ENCODE measurements around the gene ADCY5.

The ADCY5 gene

DNA sequence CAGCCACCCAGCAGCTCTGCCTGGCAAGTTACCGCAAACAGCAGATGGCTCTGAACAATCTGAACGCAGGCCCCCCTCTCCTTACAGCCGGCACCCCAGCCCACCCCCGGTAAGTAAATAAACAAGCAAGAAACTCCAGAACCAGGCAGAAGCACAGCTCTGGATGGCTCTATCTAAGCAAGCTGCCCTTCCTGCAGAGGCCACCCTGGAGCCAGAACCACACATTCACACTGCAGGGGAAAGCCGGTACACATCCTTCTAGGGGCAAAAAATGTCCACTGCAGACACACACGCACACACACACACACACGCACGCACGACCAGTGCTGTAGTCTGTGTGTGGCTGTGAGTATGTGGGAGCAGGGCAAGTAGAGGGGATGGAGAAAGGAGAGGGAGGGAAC, 63.9 kb downstream of the ADCY5 start:
- no peak for DNase-seq

- DNase-seq: no peak
Measured at GRCh38 chr3:123384256-123384655, 64.6 kb downstream of the ADCY5 start.

- DNase-seq: no peak
Measured at GRCh38 chr3:123383091-123384053, 65.5 kb downstream of the ADCY5 start.

DNA sequence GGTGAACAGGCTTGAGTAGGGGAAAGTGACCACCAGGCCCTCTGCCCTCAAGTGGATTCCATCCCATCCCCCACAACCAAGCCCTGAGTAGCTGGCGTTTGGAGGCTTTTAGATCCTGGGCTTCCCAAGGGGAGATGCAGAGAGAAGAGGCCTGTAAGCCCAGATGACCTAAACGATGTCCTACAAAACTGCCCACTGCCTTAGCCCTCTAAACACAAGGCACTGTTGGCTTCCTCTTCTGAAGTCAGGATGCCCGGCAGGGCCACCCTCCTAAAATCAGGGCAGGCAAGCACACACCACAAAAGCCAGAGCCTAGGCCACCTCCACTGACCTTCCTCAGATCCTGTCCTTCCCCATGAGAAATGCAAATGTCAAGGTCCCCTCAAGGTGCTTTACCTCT, 68.6 kb downstream of the ADCY5 start:
- DNase-seq: no peak

DNA sequence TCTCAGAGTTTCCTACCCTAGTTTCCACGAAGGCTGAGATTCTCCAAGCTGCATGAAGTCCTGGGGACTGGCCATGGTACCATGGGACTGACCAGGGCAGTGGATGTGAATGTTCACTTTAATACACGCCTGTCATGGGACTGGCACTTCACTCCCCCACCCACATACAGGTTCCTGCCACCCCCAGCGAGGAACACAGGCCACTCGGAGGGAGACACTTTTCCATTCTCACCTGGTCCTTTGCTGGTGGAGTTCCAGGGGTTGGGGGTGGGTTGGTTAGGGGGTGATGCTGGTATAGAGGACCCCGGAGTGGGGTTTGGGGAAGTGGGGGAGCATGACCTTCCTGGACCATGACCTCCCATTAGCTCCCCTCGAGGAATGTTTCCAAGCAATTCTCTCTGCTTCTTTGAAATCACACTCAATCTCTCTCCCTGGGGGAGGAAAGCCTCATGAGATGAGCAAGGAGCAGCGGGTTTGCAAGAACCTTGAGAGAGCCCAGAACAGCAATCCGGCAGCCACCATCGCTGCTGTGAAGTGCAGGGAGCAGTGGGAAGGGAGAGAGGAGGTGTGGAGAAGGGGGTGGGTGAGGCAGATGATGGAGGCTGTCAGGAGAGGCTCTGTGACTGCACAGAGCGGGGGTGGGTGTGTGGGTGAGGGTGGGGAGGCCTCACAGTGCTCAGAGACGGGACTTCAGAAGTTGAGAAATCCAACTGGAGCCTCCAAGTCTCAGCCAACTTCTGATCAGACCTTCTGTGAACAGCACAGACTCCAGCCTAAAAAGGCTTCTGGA, 69.7 kb downstream of the ADCY5 start:
- no peak for DNase-seq

DNA sequence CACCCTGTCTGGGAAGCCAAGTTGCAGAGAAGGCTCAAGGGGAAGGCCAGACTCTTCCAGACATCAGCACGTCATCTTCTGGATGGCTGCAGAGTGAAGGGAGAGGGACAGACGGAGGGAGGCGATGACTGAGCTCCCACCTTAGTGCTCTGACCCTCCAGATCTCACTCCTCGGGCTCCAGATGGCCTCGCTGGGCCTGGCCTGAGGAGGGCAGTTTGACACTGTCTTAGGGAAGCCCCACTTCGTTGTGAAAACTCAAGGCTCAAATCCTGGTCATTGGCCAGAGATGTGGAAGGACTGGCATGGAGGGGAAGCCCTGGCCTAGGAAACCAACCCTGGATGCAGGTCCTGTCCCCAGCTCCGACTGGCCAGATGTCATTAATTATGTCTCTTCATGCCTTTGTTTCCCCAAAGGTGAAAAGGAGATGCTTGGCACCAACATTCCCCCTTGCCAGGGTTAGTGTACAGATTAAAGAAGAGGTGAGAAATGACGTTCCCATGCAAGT, 70.4 kb downstream of the ADCY5 start:
- no peak for DNase-seq

DNA sequence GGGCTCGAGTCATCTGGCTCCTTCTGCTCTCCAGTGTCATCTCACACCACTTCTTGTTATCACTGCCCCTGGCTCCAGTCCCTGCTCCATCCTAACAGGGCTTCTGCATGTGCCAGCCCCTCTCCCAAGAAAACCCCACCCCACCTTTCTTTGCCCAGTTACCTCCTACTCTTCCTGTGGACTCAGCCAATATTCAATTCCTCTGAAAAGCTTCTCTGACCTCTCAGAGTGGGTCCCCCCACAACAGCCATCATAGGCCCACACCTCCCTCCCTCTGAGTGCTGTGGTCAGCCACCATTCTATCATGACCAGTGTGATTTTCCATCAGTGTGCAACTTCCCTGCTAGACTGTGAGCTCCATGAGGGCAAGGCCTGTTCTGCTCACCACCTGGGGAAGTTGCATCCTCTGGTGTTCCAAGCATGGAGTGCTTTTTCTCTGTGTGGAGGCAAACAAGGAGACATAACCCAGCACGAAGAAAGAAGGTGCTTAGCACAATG, 71.6 kb downstream of the ADCY5 start:
- no peak for DNase-seq

DNA sequence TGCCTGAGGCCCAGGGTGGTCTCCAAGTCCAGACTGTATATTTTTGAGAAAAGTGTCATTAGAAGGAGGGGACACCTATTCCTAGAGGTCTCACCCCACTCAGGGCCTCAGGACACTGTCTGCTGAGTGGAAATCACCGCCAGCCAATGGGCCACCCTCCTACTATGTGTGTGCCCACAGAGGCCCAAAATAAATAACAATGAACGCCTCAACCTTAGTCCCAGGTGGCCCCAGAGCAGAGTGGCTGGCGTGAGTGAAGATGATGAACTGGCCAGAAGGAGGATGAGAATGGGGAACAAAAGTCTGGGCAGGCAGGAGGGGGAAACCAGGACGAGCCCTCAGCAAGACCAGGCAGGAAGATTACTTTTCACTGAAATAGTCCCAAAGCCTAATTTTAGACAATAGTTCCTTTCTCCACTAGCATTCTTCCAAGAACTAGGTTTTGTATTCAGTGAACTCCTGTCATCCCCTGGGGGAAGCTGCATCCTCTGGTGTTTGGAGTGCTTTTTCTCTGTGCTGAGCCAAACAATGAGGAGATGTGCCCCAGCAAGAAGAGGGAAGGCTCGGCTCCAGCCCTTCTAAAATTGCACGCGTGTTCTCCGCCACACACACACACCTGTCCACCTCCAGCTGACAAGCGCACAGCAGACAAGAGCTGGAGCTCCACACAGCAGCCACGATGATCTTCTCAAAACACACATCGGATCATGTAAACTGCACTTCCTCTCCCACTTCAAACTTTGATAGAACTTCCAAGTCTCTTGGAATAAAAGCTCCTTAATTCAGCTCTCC, 72.2 kb downstream of the ADCY5 start:
- DNase-seq: no peak

- DNase-seq: no peak
Measured at GRCh38 chr3:123375014-123375940, 73.6 kb downstream of the ADCY5 start.

GRCh38 chr3:123374016-123374415, 74.9 kb downstream of the ADCY5 start:
- no peak for DNase-seq

- DNase-seq: no peak
Measured at GRCh38 chr3:123373474-123373987, 75.4 kb downstream of the ADCY5 start.

GRCh38 chr3:123372686-123373473, 76.0 kb downstream of the ADCY5 start:
- no peak for DNase-seq

DNA sequence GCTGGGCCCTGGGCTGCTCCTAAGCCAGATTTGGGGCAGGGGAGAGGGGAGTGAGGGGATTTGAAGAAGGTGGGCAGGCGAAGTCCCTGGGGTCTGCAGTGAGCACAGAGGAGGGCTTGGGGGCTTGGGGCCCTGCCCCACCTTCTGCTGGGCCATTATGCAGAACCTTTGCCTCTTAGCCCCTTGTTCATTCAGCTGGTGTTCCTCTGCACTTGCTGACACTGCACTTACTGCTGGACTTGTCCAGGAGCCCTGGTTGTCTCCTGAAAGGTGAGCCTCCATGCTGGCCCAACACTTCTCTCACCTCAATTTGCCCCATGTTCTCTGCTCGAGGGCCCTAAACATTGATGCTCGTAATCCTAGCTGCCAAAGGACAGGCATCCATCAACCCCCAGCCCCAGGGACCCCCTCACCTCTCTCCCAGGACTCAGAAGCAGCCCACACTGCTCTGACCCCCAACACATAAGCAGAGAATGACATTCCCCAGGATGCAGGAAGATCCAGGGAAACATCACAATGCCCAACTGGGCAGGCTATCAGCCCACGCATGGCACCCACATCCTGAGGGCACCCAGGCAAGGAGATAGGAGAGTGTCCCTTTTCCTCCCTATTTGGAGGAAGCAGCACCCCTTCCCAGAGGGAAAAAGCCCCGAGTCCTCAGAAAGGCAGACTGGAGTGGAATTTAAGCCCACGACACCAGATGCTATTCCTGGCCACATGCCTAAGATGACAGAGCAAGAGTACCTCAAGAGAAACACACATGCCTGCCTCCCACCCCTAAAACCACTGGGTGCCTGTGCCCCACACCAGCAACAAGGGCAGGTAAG, 76.8 kb downstream of the ADCY5 start:
- no peak for DNase-seq

DNA sequence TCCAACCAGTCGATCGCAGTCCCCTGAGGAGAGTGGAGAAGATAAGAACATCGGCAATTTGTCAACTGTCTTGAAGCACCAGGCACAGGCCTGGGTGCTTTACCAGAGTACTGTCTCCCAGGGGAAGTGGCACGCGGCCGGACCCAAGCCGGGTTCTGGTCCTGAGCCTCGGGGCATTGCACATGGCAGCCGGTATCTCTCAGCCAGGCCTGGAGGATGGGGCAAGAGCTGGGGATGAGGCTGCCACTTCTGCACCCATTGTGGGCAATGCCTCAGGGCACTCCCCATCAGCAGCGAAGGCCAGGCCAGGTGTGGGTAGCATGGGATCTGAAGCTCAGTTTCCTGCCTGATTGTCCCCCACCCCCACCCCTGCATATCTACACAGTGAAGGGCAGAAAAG, 77.5 kb downstream of the ADCY5 start:
- no peak for DNase-seq

DNA sequence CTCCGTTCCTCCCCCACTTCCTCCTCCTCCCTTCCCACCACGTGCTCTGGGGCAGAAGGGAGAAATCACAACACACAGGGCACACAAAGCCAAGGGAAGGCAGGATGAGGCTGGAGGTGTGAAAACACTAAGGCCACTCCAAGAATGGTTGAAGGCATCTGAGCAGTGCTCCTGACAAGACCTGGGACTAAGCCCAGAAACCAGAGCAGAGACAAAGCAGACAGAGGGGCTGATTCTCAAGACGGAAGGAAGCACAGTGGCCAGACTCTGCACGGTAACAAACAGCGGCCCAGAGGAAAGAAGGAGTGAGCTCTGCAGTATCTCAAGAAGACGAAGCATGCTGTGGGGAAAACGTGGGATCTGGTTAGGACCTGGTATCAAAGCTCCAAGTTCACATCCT, 78.1 kb downstream of the ADCY5 start:
- DNase-seq: no peak

DNA sequence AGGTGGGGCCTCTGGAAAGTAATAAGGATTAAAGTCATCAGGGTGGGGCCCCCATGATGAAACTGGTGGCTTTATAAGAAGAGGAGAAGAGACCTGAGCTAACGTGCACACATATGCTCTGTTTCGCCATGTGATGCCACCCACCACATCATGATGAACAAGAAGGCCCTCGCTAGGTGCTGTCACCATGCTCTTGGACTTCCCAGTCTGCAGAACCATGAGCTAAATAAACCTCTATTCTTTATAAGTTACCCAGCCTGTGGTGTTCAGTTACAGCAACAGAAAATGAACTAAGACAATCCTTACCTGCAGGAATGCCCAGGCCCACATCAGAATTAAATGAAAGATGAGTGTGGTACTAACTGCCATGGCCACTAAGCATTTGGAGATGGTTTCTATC, 79.8 kb downstream of the ADCY5 start:
- DNase-seq: no peak

DNA sequence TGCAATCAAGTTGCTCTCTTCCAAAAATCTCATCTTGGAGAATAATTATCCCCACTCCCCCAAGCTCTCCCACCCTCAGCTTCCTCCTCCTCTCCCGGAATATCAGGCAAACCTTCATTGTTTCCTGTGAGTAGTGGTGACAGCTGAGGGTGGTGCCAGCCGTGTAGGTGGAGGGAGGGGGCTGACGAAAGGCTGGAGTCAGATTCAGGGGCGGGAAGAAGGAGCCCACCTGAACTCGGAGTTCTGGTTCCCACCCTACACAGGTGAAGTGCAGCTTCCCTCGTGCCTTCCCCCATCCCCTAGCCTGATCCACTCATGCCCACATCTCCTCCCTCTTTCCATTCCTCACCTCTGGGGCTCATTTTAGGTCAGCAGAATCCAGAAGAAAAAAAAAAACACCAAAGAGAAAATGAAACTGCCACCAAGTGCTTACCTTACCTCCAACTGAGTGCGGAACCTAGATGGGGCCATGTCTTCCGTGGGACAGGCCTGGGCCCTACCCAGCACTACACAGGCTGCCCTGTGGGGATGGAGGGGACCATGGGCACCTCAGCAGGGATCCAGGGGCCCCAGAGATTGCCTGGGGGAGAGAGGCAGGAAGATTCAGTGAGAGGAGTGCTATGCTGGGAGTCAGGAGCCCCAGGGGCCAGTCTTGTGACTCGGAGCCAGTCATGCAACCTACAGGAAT, 81.3 kb downstream of the ADCY5 start:
- DNase-seq: no peak

- DNase-seq: peak; percentile 7
Measured at GRCh38 chr3:123365450-123366143, 83.3 kb downstream of the ADCY5 start.

Data from NCI-H774 (cell line).